Measurements from ENCODE around the gene DHRS2.

The DHRS2 gene

DNA sequence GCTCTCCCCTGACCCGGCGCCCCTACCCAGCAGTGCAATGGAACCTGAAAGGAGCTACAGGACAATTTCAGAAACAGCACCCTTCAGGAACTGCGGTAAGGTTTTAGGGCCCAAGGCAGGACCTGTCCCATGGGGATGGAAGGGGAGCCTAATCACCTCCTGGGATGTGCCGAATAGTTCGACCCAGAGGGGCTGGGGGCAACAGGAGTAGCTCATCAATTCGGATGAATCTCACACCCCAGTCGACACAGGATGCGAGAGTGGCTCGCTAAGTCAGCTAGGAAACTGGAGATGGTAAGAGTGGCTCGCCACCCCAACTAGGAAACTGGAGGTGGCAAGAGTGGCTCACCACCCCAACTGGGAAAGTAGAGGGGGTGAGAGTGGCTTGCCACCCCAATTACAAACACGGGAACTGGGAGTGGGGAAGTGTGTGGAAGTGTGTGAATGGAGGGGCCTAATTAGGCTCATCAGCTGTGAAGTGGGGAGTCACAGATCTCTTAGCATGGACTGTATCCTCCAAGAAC is 57.1 kb downstream of the DHRS2 start:
- TF ChIP-seq, protein P1, sequence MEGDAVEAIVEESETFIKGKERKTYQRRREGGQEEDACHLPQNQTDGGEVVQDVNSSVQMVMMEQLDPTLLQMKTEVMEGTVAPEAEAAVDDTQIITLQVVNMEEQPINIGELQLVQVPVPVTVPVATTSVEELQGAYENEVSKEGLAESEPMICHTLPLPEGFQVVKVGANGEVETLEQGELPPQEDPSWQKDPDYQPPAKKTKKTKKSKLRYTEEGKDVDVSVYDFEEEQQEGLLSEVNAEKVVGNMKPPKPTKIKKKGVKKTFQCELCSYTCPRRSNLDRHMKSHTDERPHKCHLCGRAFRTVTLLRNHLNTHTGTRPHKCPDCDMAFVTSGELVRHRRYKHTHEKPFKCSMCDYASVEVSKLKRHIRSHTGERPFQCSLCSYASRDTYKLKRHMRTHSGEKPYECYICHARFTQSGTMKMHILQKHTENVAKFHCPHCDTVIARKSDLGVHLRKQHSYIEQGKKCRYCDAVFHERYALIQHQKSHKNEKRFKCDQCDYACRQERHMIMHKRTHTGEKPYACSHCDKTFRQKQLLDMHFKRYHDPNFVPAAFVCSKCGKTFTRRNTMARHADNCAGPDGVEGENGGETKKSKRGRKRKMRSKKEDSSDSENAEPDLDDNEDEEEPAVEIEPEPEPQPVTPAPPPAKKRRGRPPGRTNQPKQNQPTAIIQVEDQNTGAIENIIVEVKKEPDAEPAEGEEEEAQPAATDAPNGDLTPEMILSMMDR (IDR thresholded peaks at IDR 0.05; ENCODE audit: insufficient read depth, low read depth, low read length, missing control alignments), result no peak
- H3K4me3 ChIP-seq (ENCODE audit: low read length), result no peak overlapping the region
- no peak for DNase-seq (ENCODE audit: low read depth)

- TF ChIP-seq, protein P1 (IDR thresholded peaks at IDR 0.05; ENCODE audit: insufficient read depth, low read depth, low read length, missing control alignments), result no peak
- H3K4me3 ChIP-seq (ENCODE audit: low read length), result no peak overlapping the region
- peak; percentile 86 for DNase-seq (ENCODE audit: low read depth)
Measured at GRCh38 chr14:23694085-23694948, 58.2 kb downstream of the DHRS2 start.

Measured in epithelial cell of esophagus (primary cell).